Stomach (tissue), 4 donors: ENCODE measurements around the gene FGF4.

Source experiments
- CTCF ChIP-seq, 7 experiments: fragments of 450-650 bp in 4 of 7; fragments of 200-600 bp in 3 of 7; sonication (generic) in 3 of 7; IDR thresholded peaks; one replicate each; pipeline ENCODE4 v1.5.1; 2016 to 2019; ENCODE audit warnings: antibody characterized with exemption in 7 of 7, control low read depth in 2 of 7, mild to moderate bottlenecking in 1 of 7
- EP300 ChIP-seq: sonication (generic); formaldehyde crosslinking; IDR thresholded peaks from one replicate; pipeline ENCODE4 v1.6.1; 2017; ENCODE audit warnings: antibody characterized with exemption
- POLR2A ChIP-seq, 4 donors: fragments of 450-650 bp; IDR thresholded peaks; one replicate each; pipeline ENCODE4 v1.6.1; 2016; ENCODE audit warnings: antibody characterized with exemption in 4 of 4, control low read depth in 2 of 4, mild to moderate bottlenecking in 1 of 4, moderate library complexity in 1 of 4
- POLR2AphosphoS5 ChIP-seq, 3 donors: sonication (generic); formaldehyde crosslinking; IDR thresholded peaks; one replicate each; pipeline ENCODE4 v1.6.1; 2016; ENCODE audit warnings: antibody characterized with exemption in 3 of 3

- TF ChIP-seq POLR2A (IDR thresholded peaks at IDR 0.05) (no peak), CTCF (IDR thresholded peaks at IDR 0.05) (no peak), POLR2AphosphoS5 (IDR thresholded peaks at IDR 0.05) (no peak), EP300 (no peak)
These were observed 9.6 kb downstream of the FGF4 start for GRCh38 chr11:69765498-69765995.
